K562 (cell line): ENCODE results near the gene MRPL52.

Experiments used
- CBX8 ChIP-seq: fragments of 200-600 bp; sonication (generic); IDR thresholded peaks from 2 replicates; pipeline ENCODE4 v1.6.1; 2012; ENCODE audit warnings: borderline replicate concordance, mixed run types, low read depth, mild to moderate bottlenecking, moderate library complexity, mixed read lengths, low read length, control low read depth, inconsistent platforms; ENCODE audit not compliant: poor library complexity, severe bottlenecking; ENCODE audit errors: extremely low read depth
- CTCF ChIP-seq, 3 experiments: IDR thresholded peaks in 2 of 3; conservative IDR thresholded peaks in 1 of 3; 2 replicates each; pipeline ENCODE4 v1.5.1; 2011 to 2012; ENCODE audit warnings: low read length in 3 of 3, mild to moderate bottlenecking in 3 of 3, control low read depth in 2 of 3, improper control_type of control experiment in 1 of 3, inconsistent platforms in 1 of 3, low read depth in 1 of 3, mixed read lengths in 1 of 3, moderate library complexity in 1 of 3; ENCODE audit not compliant: insufficient read depth in 2 of 3
- HIVEP1 ChIP-seq: fragments of 250-450 bp; sonication (Bioruptor Pico); IDR thresholded peaks from 2 replicates; pipeline ENCODE4 v1.4.0; 2020; ENCODE audit warnings: mild to moderate bottlenecking
- MAFF ChIP-seq: IDR thresholded peaks from 2 replicates; pipeline ENCODE4 v1.6.1; 2012; ENCODE audit warnings: low read length, improper control_type of control experiment
- MXI1 ChIP-seq: IDR thresholded peaks from 2 replicates; pipeline ENCODE4 v1.6.1; 2011; ENCODE audit warnings: low read depth, mild to moderate bottlenecking, improper control_type of control experiment, low read length
- NELFE ChIP-seq: IDR thresholded peaks from 2 replicates; pipeline ENCODE4 v1.6.1; 2011; ENCODE audit warnings: mild to moderate bottlenecking; ENCODE audit not compliant: insufficient read depth, insufficient read length
- STAG1 ChIP-seq: sonication (generic); formaldehyde crosslinking; IDR thresholded peaks from 2 replicates; pipeline ENCODE4 v1.5.0; 2020; ENCODE audit warnings: missing genetic modification reagents, borderline replicate concordance
- TFAP4 ChIP-seq: sonication (generic); formaldehyde crosslinking; IDR thresholded peaks from 2 replicates; pipeline ENCODE4 v1.8.0; 2022; ENCODE audit warnings: missing genetic modification reagents, mild to moderate bottlenecking, moderate library complexity, borderline replicate concordance
- UBTF ChIP-seq, 2 experiments: IDR thresholded peaks; 2 replicates each; pipeline ENCODE4 v1.6.1; 2012; ENCODE audit warnings: improper control_type of control experiment in 2 of 2, low read depth in 2 of 2, low read length in 2 of 2, borderline replicate concordance in 1 of 2
- ZNF512 ChIP-seq: IDR thresholded peaks from 2 replicates; pipeline ENCODE4 v1.6.1; 2016; ENCODE audit warnings: missing genetic modification characterization, missing compliant biosample characterization
- ZNF778 ChIP-seq: fragments of 450-650 bp; formaldehyde crosslinking; IDR thresholded peaks from 2 replicates; pipeline ENCODE4 v1.4.0; 2020; ENCODE audit warnings: mild to moderate bottlenecking, moderate library complexity

GRCh38 chr14:22882064-22882463 is 52.4 kb downstream of the MRPL52 start:
- TF ChIP-seq CTCF (IDR thresholded peaks at IDR 0.05 in 2 of 3, conservative IDR thresholded peaks at IDR 0.05 in 1 of 3; ENCODE audit: insufficient read depth in 2 of 3, low read depth in 1 of 3, low read length in 3 of 3) = no peak
- TF ChIP-seq ZNF778 (CRISPR knock-in tag) = no peak
- no peak for TF ChIP-seq HIVEP1 (CRISPR knock-in tag)
- TF ChIP-seq STAG1 (CRISPR knock-in tag) = no peak
- no peak for TF ChIP-seq MAFF
- no peak for TF ChIP-seq MXI1
- no peak for TF ChIP-seq ZNF512 (tag)
- no peak for TF ChIP-seq TFAP4
- TF ChIP-seq UBTF (IDR thresholded peaks at IDR 0.05; ENCODE audit: borderline replicate concordance in 1 of 2, low read depth in 2 of 2, low read length in 2 of 2) = no peak
- TF ChIP-seq CBX8 = no peak
- no peak for TF ChIP-seq NELFE
